ENCODE data around the gene CCDC50.

The CCDC50 gene

DNA sequence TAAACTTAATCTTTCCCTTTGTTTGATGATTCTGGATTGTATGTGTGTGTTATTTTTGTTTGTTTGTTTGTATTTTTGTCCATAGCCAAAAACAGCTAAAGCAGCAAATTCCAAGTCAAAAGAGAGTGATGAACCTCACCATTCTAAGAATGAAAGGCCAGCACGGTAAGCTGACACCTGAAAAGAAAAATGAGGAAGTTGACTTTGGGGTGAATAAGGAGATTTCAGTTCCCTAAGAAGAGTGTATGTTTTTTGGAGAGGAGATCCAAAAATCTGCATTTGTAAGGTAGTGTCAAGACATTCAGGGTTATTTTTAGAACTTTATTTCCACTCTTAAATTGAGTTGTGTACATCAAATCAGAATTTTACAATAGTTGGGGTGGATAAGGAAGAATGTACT, 53.5 kb downstream of the CCDC50 start:
- no peak for DNase-seq

DNA sequence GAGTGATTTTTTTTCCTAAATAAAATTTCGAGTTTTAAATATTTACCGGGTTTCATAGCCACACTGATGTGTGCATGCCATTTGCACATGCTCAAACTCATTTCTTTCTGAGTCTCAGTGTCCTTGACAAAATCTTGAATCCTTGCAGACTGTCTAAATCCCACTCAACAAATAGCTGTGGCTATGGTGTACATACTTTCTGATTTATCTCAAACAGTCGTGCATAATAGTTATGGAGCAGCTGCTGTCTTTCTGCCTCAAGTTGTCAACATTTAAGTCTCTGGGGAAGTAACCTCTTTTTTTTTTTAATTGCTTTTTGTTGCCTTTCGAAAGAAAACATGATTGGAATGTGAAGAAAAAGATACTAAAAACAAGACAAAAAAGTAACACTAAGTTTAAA, 53.9 kb downstream of the CCDC50 start:
- no peak for DNase-seq

DNA sequence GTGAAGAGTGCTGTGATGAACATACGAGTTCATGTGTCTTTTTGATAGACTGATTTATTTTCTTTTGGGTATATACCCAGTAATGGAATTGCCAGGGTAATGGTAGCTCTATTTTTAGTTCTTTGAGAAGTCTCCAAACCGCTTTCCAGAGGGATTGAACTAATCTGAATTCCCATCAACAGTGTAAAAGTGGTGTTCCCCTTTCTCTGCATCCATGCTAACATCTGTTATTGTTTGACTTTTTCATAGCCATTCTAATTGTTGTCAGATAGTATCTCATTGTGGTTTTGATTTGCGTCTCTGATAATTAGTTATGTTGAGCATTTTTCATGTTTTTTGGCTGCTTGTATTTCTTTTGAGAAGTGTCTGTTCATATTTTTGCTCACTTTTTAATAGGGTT, 55.9 kb downstream of the CCDC50 start:
- no peak for DNase-seq

DNA sequence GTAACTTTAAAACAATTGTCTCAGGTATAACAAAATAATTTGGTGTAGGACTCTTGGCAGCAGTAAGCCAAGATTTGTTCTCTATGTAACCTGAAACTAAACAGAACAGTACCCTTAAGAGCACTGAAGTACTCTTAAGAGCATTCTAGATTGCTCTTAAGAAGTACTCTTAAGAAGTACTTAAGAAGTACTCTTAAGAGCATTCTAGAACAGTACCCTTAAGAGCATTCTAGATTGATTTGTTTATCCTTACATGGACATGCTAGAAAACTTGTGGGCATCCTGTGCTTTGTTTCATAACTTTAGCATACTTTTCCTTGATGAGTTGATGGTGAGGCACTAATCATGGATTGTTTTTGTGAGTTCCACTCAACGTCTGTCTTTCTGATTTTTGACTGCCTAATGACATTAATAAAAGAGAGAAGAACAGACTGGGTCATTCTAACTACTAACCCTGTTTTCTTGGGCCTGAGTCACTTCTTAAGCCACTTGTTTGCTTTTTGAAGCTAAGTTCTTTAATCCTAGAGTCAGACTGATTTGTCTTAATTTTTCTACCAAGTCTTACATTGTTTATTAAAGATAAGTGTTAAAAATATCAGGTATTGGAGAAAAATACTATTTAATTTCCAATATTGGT, 58.4 kb downstream of the CCDC50 start:
- no peak for DNase-seq

GRCh38 chr3:191388823-191389222, 59.6 kb downstream of the CCDC50 start:
- DNase-seq = no peak

- no peak for DNase-seq
Observed at GRCh38 chr3:191390580-191390979, 61.4 kb downstream of the CCDC50 start.

DNA sequence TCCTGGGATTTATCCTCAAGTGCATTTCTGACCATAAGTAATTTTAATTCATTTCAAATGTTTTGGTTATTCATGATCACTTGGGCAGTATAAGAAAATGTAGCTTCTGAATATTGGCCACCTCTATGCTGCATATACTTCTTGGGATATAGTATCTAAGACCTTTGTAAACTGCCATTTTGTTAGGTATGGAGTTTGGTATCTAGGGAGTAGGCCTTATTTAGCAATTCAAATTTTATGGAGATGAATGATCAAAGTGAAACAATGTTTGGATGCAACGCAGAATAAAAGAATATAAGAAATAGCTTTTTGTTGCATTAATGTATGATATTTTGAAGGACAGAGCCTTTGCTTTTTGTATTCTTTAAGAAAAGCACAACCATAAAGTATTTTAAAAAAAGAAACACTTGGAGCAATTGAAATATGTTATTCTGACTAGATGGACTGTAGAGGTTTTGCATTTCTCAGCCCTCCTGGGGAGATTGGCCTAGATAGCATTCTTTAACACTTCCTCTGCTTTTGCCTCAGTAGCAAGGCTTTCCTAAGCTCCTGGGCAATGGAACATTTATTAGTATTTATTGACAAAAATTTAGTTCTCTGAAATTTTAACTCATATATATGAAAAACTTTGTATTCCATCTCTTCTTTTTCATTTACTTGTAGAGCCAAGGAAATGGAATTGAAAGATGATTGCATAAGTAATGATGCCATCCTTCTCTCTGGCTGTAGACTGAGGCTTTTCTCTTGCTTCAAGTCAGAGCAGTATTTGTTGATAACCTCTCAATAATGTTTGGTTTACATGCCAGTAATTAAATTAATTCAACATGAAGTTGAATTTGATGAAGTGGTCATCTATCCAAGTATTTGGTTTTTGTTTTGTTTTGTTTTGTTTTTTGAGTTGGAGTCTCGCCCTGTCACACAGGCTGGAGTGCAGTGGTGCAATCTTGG, 62.9 kb downstream of the CCDC50 start:
- no peak for DNase-seq

DNA sequence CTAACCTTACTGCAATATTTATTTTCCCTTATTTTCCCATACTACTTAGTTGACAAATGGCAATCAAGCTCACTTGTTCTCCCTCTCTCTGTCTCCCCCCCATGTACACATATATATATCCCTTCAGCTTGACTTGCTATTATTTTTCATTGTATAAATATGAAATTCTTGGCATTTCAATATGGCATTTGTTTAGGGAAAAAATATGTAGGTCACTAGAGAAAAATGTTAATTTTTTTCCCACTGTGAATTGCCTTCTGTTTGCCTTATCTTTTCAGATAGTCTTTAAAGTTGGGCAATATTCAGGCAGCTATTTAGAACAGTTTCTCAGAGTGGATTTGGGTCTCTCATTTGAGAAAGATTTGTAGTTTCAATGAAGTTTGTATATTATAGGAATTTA, 64.0 kb downstream of the CCDC50 start:
- no peak for DNase-seq

DNA sequence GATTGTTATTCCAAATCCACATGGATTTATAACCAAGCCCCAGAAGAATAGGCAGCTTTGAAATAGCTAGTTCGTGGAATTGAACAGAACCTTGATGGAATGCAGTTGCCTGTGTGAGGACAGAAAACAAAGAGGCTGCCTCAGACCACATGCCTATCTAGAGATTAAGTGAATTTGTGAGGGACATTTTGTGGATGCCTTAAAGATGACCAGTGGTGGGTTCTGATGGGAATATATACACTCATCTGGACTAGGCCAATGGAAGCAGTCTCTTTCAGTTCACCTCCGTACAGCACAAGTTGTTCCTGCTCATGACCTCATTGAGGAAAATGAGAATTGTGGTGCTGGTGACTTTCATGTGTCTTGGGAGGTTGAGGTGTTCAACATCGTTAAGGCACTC, 68.6 kb downstream of the CCDC50 start:
- no peak for DNase-seq

- no peak for DNase-seq
Observed at GRCh38 chr3:191398607-191399006, 69.4 kb downstream of the CCDC50 start.

- no peak for DNase-seq
Observed at GRCh38 chr3:191399918-191400317, 70.7 kb downstream of the CCDC50 start.

DNA sequence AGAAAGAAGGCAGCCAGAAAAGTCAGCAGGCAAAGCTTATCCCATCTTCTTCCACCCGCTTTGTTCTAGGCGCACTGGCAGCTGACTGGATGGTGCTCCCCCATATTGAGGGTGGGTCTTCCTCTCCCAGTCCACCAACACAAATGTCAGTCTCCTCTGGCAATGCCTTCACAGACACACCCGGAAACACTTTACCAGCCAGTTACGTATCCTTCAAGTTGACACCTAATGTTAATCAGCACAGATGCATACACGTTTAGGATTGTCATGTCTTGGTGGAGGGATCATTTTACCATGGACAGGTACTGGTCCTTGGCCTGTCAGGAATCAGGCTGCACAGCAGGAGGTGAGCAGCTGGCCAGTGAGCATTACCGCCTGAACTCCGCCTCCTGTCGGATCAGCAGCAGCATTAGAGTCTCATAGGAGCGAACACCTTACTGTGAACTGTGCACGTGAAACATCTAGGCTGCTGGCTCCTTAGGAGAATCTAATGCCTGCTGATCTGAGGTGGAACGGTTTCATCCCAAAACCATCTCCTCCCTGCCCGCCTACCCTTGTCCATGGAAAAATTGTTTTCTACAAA, 72.7 kb downstream of the CCDC50 start:
- DNase-seq = no peak

DNA sequence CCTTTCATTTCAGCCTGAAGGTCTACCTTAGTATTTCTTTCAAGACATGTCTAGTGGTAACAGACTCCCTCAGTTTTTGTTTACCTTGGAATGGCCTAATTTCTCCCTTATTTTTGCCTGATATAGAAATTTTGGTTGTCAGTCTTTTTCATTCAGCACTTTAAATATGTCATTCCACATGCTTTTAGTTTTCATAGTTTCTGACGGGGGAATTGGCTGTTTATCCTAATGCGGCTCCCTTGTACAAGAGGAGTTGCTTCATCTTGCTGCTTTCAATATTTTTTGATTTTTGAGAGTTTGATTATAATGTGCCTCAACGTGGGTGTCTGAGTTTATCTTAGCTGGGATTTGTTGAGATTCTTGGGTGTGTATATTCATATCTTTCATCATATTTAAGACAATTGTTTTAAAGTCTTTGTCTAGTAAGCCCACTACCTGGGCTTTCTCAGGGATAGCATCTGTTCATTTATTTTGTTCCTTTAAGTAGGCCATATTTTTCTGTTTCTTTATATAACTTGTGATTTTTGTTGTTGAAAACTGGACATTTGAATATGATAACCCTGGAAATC, 80.7 kb downstream of the CCDC50 start:
- no peak for DNase-seq

- no peak for DNase-seq
Observed at GRCh38 chr3:191412759-191413158, 83.6 kb downstream of the CCDC50 start.

- DNase-seq = no peak
Observed at GRCh38 chr3:191414286-191414685, 85.1 kb downstream of the CCDC50 start.

DNA sequence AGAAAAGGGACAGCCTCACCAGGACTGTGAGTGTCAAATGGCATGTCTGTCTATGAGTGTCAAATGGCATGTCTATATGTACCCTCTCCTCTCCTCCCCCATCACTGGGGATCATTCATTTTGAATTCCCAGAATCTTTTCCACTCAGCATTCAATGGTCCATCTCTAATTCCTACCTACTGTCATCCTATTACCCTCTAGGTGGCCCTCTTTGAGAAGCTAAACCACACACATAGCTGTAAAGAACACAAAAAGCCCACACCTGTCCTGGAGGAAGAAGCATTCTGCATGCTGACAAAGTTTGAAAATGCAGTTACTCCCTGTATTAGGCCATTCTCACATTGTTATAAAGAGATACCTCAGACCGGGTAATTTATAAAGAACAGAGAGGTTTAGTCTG, 85.5 kb downstream of the CCDC50 start:
- DNase-seq = no peak

DNA sequence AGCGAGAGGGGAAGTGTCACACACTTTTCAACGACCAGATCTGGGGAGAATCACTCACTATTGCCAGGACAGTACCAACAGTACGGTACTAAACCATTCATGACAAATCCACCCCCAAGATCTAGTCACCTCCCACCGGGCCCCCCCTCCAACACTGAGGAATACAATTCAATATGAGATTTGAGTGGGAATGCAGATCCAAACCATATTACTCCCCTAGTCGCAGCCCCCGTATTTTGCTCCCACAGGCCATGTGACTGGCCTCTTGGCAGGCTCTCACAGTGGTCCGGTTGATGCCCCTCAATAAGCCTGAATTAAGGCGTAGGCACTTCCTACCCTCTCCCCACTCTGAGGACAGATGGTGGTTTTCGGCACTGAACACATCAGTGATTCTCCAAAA, 86.4 kb downstream of the CCDC50 start:
- DNase-seq = no peak

DNA sequence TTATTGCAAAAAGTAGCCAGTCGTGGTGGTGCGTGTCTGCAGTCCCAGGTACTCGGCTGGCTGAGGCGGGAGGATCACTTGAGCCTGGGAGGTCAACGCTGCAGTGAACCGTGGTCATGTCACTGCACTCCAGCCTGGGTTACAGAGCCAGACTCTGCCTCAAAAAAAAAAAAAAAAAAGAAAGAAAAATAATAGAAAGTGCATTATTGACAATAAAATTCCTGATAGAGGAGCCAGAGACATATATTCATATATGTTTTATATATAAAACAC, 88.2 kb downstream of the CCDC50 start:
- DNase-seq = no peak

GRCh38 chr3:191420771-191421170, 91.6 kb downstream of the CCDC50 start:
- DNase-seq = no peak

DNA sequence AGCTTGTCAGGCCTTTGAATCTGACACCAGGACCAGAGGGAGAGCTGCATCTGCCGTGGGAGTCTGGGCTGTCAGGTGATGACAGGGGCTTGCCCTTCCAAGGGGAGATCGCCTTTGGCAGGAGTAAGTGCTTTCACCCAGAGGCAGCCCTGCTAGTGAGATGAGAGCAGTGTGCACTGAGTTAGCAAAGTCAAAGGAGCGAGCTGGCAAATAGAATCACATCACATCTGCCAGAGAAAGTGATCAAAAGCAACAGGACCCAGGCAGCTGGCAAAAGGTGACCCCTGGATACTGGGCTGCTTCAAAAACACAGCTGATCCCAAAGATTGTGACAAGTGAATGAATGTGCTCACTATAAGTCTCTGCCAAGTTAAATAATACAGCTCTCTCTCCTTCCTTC, 95.7 kb downstream of the CCDC50 start:
- DNase-seq = no peak

DNA sequence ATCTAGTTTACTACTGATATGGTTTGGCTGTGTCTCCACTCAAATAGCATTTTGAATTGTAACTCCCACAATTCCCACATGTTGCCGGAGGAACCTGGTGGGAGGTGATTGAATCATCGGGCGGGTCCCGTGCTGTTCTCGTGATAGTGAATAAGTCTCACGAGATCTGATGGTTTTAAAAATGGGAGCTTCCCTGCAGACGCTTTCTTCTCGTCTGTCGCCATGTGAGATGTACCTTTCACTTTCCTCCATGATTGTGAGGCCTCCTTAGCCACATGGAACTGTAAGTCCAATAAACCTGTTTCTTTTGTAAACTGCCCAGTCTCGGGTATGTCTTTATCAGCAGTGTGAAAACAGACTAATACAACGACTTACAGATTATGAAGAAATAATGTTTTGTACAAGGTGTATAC, 96.1 kb downstream of the CCDC50 start:
- no peak for DNase-seq

DNA sequence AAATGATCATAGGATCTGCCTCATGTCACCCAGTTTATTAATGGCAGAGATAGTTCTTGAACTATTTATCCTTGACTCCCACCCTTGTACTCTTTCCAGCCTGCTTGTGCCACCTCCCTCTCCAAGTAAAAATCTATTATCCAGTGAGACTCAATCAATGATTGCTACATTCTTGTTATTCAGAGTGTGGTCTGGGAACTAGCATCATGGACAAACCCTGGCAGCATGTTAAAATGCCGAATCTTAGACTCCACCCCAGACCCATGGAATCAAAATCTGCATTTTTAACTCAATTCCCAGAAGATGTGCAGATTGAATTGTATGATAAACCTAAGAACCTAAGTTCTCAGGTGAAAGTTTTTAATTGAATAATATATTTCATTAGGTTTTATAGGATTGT, 97.1 kb downstream of the CCDC50 start:
- DNase-seq = no peak

- DNase-seq = no peak
Observed at GRCh38 chr3:191428177-191428576, 99.0 kb downstream of the CCDC50 start.

GRCh38 chr3:191430103-191430502, 100.9 kb downstream of the CCDC50 start:
- DNase-seq = no peak

All from activated naive CD4-positive, alpha-beta T cell treated with anti-CD3 and anti-CD28 coated beads, Interleukin-2, amount 50 U/mL, for 16 hours (primary cell).